HepG2 (cell line): Measurements from ENCODE around the gene CLEC20A. TPM values are rescaled to one million over a fixed set of nuclear protein-coding genes. Genes with fewer than 3 reads are reported as not detected.

Experiments
- AKAP8 ChIP-seq: sonication (generic); formaldehyde crosslinking; IDR thresholded peaks from 2 replicates; pipeline ENCODE4 v1.5.1; 2020; ENCODE audit warnings: mild to moderate bottlenecking, missing genetic modification reagents
- FOSL1 ChIP-seq: sonication (generic); formaldehyde crosslinking; IDR thresholded peaks from 2 replicates; pipeline ENCODE4 v1.9.0; 2021; ENCODE audit warnings: missing genetic modification reagents, borderline replicate concordance
- HNF4G ChIP-seq, 2 experiments: sonication (generic) in 1 of 2; formaldehyde crosslinking in 1 of 2; IDR thresholded peaks; 2 replicates each; pipeline versions ENCODE4 v1.4.0 to v1.6.1; 2011 to 2020; ENCODE audit warnings: borderline replicate concordance in 2 of 2, low read depth in 2 of 2, mild to moderate bottlenecking in 2 of 2, low read length in 1 of 2, missing genetic modification reagents in 1 of 2, moderate library complexity in 1 of 2
- HNRNPUL1 ChIP-seq: fragments of 200-400 bp; formaldehyde crosslinking; IDR thresholded peaks from 2 replicates; pipeline ENCODE4 v1.6.1; 2017; ENCODE audit warnings: low read depth, mild to moderate bottlenecking, low read length, moderate library complexity
- IRF2 ChIP-seq: IDR thresholded peaks from 2 replicates; pipeline ENCODE4 v1.6.1; 2018; ENCODE audit warnings: missing genetic modification reagents, missing compliant biosample characterization
- SAP130 ChIP-seq: IDR thresholded peaks from 2 replicates; pipeline ENCODE4 v1.6.1; 2016; ENCODE audit warnings: low read depth
- SNRNP70 ChIP-seq: fragments of 200-400 bp; formaldehyde crosslinking; IDR thresholded peaks from 2 replicates; pipeline ENCODE4 v1.6.1; 2017; ENCODE audit warnings: mild to moderate bottlenecking, low read depth, low read length, moderate library complexity
- TBL1XR1 ChIP-seq: fragments of 150-350 bp; IDR thresholded peaks from 2 replicates; pipeline ENCODE4 v1.6.1; 2014; ENCODE audit warnings: borderline replicate concordance, low read length; ENCODE audit not compliant: partially characterized antibody
- THYN1 ChIP-seq: sonication (generic); formaldehyde crosslinking; IDR thresholded peaks from 2 replicates; pipeline ENCODE4 v1.8.1; 2023; ENCODE audit warnings: low read depth, mild to moderate bottlenecking, moderate library complexity, missing genetic modification reagents, borderline replicate concordance
- TSC22D2 ChIP-seq: sonication (generic); formaldehyde crosslinking; IDR thresholded peaks from 2 replicates; pipeline ENCODE4 v1.5.1; 2020; ENCODE audit warnings: missing genetic modification reagents, mild to moderate bottlenecking, borderline replicate concordance
- XBP1 ChIP-seq: sonication (generic); formaldehyde crosslinking; IDR thresholded peaks from 2 replicates; pipeline ENCODE4 v1.5.0; 2020; ENCODE audit warnings: missing genetic modification reagents
- ZC3H4 ChIP-seq: sonication (generic); formaldehyde crosslinking; IDR thresholded peaks from 2 replicates; pipeline ENCODE4 v1.4.0; 2020; ENCODE audit warnings: missing genetic modification reagents, borderline replicate concordance
- ZNF430 ChIP-seq: sonication (generic); formaldehyde crosslinking; IDR thresholded peaks from 2 replicates; pipeline ENCODE4 v1.9.0; 2021; ENCODE audit warnings: mild to moderate bottlenecking, missing genetic modification reagents
- ZNF773 ChIP-seq: sonication (generic); formaldehyde crosslinking; IDR thresholded peaks from 2 replicates; pipeline ENCODE4 v1.4.0; 2020; ENCODE audit warnings: missing genetic modification reagents, borderline replicate concordance
- ZSCAN31 ChIP-seq: sonication (generic); formaldehyde crosslinking; IDR thresholded peaks from 2 replicates; pipeline ENCODE4 v1.5.0; 2020; ENCODE audit warnings: low read depth, mild to moderate bottlenecking, missing genetic modification reagents
- polyA plus RNA-seq, 8 experiments: library from polyadenylated mRNA; depleted of rRNA in 3 of 8; stranded (reverse) in 7 of 8; unstranded in 1 of 8; fragments of >200 nt; fragmentation: Illumina TruSeq in 4 of 8; extraction: Trizol in 4 of 8; gene quantifications; 2 replicates each; pipeline versions ENCODE4 v1.2.1 to v1.2.3, GENCODE V29; 2011 to 2016; ENCODE audit warnings: low read depth in 4 of 8, missing spikeins in 1 of 8, mixed read lengths in 1 of 8; ENCODE audit not compliant: insufficient read depth in 1 of 8
- total RNA-seq, 5 experiments: library from RNA; depleted of rRNA; stranded (reverse); fragments of >200 nt; fragmentation: Illumina TruSeq; extraction: Trizol; gene quantifications; 2 replicates each; pipeline ENCODE4 v1.2.3, GENCODE V29; 2016; ENCODE audit warnings: low read depth in 1 of 5
- TF ChIP-seq, protein P1 (sequence below): IDR thresholded peaks from 2 replicates; pipeline ENCODE4 v1.4.0; 2020; ENCODE audit warnings: mild to moderate bottlenecking, missing genetic modification reagents
- TF ChIP-seq, protein P2 (sequence below): sonication (generic); formaldehyde crosslinking; IDR thresholded peaks from 2 replicates; pipeline ENCODE4 v1.4.0; 2020; ENCODE audit warnings: missing genetic modification reagents, mild to moderate bottlenecking, borderline replicate concordance
- TF ChIP-seq, protein P3 (sequence below): IDR thresholded peaks from 2 replicates; pipeline ENCODE4 v1.6.1; 2016
- TF ChIP-seq, protein P4 (sequence below): sonication (generic); formaldehyde crosslinking; IDR thresholded peaks from 2 replicates; pipeline ENCODE4 v1.5.0; 2020; ENCODE audit warnings: missing genetic modification reagents
- TF ChIP-seq, protein P5 (sequence below): fragments of 450-650 bp; IDR thresholded peaks from 2 replicates; pipeline ENCODE4 v1.6.1; 2017; ENCODE audit warnings: mild to moderate bottlenecking

Gene CLEC20A
- total and polyA plus RNA-seq, 2 of the 13 experiments (the other 11 are each of a cell fraction or from before 2014, with no cell fraction given) = not detected

DNA sequence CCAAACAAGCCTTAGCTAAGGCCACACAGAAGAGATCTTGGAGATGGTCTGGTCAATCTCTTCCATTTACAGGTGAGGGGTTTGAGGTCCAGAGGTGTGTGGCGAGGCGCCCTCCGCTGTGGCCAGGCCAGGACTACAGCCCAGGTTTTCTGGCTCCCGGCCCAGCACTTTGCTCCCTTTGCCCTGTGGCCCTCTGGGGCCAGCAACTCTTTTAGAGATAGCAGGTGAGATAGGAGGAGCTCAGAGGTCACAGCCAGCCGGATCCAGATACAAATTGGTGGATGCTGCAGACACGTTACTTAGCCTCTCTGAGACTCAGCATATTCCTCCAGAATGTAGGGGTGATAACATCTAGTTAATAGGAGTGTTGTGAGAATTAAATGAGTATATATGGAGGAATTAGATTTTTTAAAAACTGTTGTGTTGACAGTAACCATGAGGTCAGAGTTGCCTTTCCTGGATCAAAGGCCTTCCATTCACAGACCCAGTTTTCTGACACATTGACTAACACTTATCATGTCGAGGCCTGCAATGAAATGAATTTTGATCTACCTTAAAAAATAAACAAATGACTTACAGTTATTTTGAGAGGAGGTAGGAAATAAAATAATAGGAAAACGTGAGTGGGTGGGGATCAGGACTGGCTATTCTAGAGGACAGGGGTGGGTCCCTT, 32.7 kb upstream of the CLEC20A start (continued):
- TF ChIP-seq IRF2 (CRISPR knock-in tag) (peak; percentile 27; the same call in 1 of the 2 replicates), TSC22D2 (CRISPR knock-in tag) (no peak), ZSCAN31 (CRISPR knock-in tag) (no peak), XBP1 (no peak), ZC3H4 (CRISPR knock-in tag) (no peak), THYN1 (CRISPR knock-in tag) (no peak), HNRNPUL1 (no peak), SNRNP70 (no peak), TBL1XR1 (no peak), ZNF430 (CRISPR knock-in tag) (no peak), SAP130 (CRISPR knock-in tag) (no peak; the same call in 1 of the 2 replicates), AKAP8 (CRISPR knock-in tag) (no peak), ZNF773 (CRISPR knock-in tag) (no peak), FOSL1 (no peak), HNF4G (IDR thresholded peaks at IDR 0.05; ENCODE audit: borderline replicate concordance, low read depth, low read length) (peak; percentile 81), HNF4G (CRISPR knock-in tag; IDR thresholded peaks at IDR 0.05; ENCODE audit: borderline replicate concordance, low read depth) (no peak; the same call in 1 of the 2 replicates)
- TF ChIP-seq, protein P1, sequence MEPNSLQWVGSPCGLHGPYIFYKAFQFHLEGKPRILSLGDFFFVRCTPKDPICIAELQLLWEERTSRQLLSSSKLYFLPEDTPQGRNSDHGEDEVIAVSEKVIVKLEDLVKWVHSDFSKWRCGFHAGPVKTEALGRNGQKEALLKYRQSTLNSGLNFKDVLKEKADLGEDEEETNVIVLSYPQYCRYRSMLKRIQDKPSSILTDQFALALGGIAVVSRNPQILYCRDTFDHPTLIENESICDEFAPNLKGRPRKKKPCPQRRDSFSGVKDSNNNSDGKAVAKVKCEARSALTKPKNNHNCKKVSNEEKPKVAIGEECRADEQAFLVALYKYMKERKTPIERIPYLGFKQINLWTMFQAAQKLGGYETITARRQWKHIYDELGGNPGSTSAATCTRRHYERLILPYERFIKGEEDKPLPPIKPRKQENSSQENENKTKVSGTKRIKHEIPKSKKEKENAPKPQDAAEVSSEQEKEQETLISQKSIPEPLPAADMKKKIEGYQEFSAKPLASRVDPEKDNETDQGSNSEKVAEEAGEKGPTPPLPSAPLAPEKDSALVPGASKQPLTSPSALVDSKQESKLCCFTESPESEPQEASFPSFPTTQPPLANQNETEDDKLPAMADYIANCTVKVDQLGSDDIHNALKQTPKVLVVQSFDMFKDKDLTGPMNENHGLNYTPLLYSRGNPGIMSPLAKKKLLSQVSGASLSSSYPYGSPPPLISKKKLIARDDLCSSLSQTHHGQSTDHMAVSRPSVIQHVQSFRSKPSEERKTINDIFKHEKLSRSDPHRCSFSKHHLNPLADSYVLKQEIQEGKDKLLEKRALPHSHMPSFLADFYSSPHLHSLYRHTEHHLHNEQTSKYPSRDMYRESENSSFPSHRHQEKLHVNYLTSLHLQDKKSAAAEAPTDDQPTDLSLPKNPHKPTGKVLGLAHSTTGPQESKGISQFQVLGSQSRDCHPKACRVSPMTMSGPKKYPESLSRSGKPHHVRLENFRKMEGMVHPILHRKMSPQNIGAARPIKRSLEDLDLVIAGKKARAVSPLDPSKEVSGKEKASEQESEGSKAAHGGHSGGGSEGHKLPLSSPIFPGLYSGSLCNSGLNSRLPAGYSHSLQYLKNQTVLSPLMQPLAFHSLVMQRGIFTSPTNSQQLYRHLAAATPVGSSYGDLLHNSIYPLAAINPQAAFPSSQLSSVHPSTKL (CRISPR knock-in tag) = peak; percentile 68
- TF ChIP-seq, protein P2, sequence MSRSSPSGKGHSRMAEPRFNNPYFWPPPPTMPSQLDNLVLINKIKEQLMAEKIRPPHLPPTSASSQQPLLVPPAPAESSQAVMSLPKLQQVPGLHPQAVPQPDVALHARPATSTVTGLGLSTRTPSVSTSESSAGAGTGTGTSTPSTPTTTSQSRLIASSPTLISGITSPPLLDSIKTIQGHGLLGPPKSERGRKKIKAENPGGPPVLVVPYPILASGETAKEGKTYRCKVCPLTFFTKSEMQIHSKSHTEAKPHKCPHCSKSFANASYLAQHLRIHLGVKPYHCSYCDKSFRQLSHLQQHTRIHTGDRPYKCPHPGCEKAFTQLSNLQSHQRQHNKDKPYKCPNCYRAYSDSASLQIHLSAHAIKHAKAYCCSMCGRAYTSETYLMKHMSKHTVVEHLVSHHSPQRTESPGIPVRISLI = no peak
- TF ChIP-seq, protein P3, sequence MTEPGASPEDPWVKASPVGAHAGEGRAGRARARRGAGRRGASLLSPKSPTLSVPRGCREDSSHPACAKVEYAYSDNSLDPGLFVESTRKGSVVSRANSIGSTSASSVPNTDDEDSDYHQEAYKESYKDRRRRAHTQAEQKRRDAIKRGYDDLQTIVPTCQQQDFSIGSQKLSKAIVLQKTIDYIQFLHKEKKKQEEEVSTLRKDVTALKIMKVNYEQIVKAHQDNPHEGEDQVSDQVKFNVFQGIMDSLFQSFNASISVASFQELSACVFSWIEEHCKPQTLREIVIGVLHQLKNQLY (CRISPR knock-in tag) = no peak
- TF ChIP-seq, protein P4, sequence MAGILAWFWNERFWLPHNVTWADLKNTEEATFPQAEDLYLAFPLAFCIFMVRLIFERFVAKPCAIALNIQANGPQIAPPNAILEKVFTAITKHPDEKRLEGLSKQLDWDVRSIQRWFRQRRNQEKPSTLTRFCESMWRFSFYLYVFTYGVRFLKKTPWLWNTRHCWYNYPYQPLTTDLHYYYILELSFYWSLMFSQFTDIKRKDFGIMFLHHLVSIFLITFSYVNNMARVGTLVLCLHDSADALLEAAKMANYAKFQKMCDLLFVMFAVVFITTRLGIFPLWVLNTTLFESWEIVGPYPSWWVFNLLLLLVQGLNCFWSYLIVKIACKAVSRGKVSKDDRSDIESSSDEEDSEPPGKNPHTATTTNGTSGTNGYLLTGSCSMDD = no peak
- TF ChIP-seq, protein P5, sequence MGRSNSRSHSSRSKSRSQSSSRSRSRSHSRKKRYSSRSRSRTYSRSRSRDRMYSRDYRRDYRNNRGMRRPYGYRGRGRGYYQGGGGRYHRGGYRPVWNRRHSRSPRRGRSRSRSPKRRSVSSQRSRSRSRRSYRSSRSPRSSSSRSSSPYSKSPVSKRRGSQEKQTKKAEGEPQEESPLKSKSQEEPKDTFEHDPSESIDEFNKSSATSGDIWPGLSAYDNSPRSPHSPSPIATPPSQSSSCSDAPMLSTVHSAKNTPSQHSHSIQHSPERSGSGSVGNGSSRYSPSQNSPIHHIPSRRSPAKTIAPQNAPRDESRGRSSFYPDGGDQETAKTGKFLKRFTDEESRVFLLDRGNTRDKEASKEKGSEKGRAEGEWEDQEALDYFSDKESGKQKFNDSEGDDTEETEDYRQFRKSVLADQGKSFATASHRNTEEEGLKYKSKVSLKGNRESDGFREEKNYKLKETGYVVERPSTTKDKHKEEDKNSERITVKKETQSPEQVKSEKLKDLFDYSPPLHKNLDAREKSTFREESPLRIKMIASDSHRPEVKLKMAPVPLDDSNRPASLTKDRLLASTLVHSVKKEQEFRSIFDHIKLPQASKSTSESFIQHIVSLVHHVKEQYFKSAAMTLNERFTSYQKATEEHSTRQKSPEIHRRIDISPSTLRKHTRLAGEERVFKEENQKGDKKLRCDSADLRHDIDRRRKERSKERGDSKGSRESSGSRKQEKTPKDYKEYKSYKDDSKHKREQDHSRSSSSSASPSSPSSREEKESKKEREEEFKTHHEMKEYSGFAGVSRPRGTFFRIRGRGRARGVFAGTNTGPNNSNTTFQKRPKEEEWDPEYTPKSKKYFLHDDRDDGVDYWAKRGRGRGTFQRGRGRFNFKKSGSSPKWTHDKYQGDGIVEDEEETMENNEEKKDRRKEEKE = no peak
